ENCODE data around the gene CDH23. TPM values are rescaled to one million over a fixed set of nuclear protein-coding genes. Genes with fewer than 3 reads are reported as not detected.

Gene CDH23
- total RNA-seq, 4 donors from 2014 or later, result 2.9 to 16.1 (median 5.9) TPM

DNA sequence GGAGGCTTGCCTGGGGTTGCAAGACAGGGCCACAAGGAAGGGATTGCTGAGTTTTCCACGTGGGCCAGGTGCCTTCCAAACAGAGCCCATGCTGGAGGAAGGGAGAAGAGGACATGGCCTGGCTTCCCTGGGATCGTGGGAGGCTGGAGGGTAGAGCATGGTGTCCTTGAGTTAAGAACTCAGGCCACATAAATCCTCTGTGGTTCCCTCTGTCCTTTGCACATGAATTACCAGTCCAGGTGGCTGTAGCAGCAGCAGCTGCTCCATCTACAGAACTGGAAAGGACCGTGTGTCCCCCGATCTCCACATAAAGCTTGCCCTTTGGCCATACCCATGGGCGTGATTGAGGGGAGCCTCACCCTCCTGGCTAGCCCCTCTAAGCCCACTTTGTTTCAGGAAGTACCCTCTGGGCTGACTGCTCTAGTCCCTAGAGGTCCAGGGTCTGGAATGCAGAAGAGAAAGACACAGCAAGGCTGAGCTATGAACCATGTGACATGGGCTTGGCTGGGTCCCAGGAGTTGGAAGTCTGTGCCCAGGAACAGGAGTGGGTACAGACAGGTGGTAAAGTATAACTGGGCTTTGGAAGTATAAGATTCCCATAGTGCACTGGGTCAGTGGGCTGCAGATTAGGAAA, 237.9 kb downstream of the CDH23 start:
- no peak for TF ChIP-seq EP300 (IDR thresholded peaks at IDR 0.05; ENCODE audit: low read depth)
- TF ChIP-seq POLR2A (IDR thresholded peaks at IDR 0.05), result no peak
- TF ChIP-seq, protein P1, sequence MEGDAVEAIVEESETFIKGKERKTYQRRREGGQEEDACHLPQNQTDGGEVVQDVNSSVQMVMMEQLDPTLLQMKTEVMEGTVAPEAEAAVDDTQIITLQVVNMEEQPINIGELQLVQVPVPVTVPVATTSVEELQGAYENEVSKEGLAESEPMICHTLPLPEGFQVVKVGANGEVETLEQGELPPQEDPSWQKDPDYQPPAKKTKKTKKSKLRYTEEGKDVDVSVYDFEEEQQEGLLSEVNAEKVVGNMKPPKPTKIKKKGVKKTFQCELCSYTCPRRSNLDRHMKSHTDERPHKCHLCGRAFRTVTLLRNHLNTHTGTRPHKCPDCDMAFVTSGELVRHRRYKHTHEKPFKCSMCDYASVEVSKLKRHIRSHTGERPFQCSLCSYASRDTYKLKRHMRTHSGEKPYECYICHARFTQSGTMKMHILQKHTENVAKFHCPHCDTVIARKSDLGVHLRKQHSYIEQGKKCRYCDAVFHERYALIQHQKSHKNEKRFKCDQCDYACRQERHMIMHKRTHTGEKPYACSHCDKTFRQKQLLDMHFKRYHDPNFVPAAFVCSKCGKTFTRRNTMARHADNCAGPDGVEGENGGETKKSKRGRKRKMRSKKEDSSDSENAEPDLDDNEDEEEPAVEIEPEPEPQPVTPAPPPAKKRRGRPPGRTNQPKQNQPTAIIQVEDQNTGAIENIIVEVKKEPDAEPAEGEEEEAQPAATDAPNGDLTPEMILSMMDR (IDR thresholded peaks at IDR 0.05), result no peak
- no peak for TF ChIP-seq POLR2AphosphoS5 (IDR thresholded peaks at IDR 0.05)
- Histone ChIP-seq H3K4me3 (no peak overlapping the region), H3K9me3 (no peaks in the 10 kb centered on the region), H3K27me3 (no peaks in the 10 kb centered on the region), H3K27ac (peak overlapping the region in 3 of 4 donors; percentile 37 to 66 (median 58)), H3K36me3 (no peaks in the 10 kb centered on the region), H3K4me1 (peaks cover 16 to 52% (median 39%) of the 10 kb centered on the region in 4 donors)
- peak; percentile 60 for DNase-seq
- intact Hi-C loops (cut with DNase I; ENCODE audit: low total_unique reads) (loop anchor here (5.0 kb wide), 1 partner anchor 1907 kb away; no protein-coding TSS in a partner anchor), in situ Hi-C loops (cut with MboI; ENCODE audit: low pct_ligation_motif_present in 1 of 4, low pct_unique_long_range_greater_than_20kb in 1 of 4, low sequenced_read_pairs in 3 of 4) (no loop called here)
- WGBS, 2 donors (ENCODE audit: low coverage in 1 of 2), result 35% methylated on average over 5 of the region's 5 CpGs; no CpG with 5 or more reads in 1 of the 2 donors

DNA sequence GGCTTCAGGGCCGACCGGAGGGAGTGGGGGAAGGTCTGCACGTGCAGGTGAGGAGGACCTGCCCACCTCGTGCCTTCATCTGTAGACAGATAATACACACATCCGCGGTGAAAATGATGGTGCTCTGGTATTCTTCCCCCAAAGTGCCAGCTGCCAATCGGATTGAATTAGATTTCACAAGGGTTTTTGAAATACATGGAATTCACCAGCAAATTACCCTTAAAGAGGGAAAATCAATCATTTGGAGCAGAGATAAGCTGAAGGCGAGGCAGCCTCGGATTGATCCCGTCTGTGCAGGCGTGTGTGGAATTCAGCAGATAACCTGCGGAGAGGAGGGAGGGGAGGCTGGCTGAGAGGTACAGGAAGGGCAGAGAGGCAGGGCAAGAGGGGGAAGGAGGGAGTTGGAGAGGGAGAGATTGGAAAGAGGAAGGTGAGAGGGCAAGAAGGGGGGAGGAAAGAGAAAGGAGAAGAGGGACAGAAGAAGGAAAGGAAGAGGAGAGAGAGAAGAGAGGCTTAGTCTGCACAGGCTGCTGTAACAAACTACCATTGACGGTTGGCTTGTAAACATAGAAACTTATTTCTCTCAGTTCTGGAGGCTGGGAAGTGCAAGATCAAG, 238.6 kb downstream of the CDH23 start:
- Histone ChIP-seq H3K9me3 (no peaks in the 10 kb centered on the region), H3K36me3 (no peaks in the 10 kb centered on the region), H3K4me1 (peaks cover 16 to 55% (median 43%) of the 10 kb centered on the region in 4 donors), H3K4me3 (no peak overlapping the region), H3K27me3 (no peaks in the 10 kb centered on the region), H3K27ac (peak overlapping the region in 3 of 4 donors; percentile 34 to 66 (median 58))
- TF ChIP-seq POLR2AphosphoS5 (IDR thresholded peaks at IDR 0.05), result no peak
- TF ChIP-seq POLR2A (IDR thresholded peaks at IDR 0.05), result no peak
- no peak for TF ChIP-seq EP300 (IDR thresholded peaks at IDR 0.05; ENCODE audit: low read depth)
- TF ChIP-seq, protein P1 (IDR thresholded peaks at IDR 0.05), result no peak
- 46 to 56% methylated on average over 6 to 13 of the region's 13 CpGs for WGBS, 2 donors (ENCODE audit: low coverage in 1 of 2)
- intact Hi-C loops (cut with DNase I; ENCODE audit: low total_unique reads), result loop anchor here (5.0 kb wide), 1 partner anchor 1908 kb away; no protein-coding TSS in a partner anchor
- no peak for DNase-seq
- in situ Hi-C loops (cut with MboI; ENCODE audit: low pct_ligation_motif_present in 1 of 4, low pct_unique_long_range_greater_than_20kb in 1 of 4, low sequenced_read_pairs in 3 of 4), result no loop called here

DNA sequence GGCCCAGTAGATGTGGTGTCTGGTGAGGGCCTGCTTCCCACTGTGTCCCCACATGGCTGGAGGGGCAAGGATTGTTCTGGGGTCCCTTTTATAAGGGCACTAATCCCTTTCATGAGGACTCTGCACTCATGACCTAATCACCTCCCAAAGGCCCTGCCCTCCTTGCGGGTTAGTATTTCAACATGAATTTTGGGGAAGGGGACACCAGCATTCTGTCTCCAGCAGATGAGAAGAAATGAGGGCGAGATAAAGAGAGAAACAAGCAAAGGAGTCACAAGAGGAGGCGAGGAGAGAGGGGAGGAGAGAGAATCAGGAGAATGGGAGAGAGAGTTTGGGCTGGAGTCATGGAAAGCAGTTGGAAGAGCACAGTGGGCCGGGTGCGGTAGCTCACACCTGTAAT, 239.1 kb downstream of the CDH23 start:
- DNase-seq, result no peak
- Histone ChIP-seq H3K27me3 (no peaks in the 10 kb centered on the region), H3K4me3 (no peak overlapping the region), H3K27ac (peak overlapping the region in 3 of 4 donors; percentile 34 to 66 (median 58)), H3K4me1 (peaks cover 16 to 55% (median 43%) of the 10 kb centered on the region in 4 donors), H3K9me3 (no peaks in the 10 kb centered on the region), H3K36me3 (no peaks in the 10 kb centered on the region)
- TF ChIP-seq POLR2A (IDR thresholded peaks at IDR 0.05), result no peak
- in situ Hi-C loops (cut with MboI; ENCODE audit: low pct_ligation_motif_present in 1 of 4, low pct_unique_long_range_greater_than_20kb in 1 of 4, low sequenced_read_pairs in 3 of 4), result no loop called here
- 87 to 100% methylated on average over 4 to 5 of the region's 5 CpGs for WGBS, 2 donors (ENCODE audit: low coverage in 1 of 2)
- intact Hi-C loops (cut with DNase I; ENCODE audit: low total_unique reads), result loop anchor here (5.0 kb wide), 1 partner anchor 1909 kb away; no protein-coding TSS in a partner anchor

DNA sequence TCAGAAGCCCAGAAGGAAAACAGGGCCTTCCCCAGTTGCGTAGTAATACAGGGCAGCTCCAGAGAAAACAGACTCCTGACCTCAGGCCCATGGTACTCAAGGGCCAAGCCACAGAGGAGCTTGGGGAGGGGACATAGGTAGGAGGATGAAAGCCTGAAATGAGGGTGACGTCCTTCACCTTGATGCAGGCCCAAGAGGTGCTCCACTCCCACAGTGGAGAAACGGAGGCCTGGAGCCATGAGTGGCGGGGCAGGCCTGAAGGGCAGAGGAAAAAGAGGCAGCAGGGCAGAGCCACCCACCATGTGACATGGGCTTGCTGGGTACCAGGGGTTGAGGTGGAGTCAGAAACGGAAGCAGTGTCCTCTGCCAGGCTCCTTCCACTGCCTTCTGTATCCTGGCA, 239.9 kb downstream of the CDH23 start:
- peaks cover 16 to 55% (median 43%) of the 10 kb centered on the region in 4 donors for H3K4me1 ChIP-seq
- H3K4me3 ChIP-seq, result no peak overlapping the region
- H3K27ac ChIP-seq, result no peak overlapping the region
- DNase-seq, result no peak
- in situ Hi-C loops (cut with MboI; ENCODE audit: low pct_ligation_motif_present in 1 of 4, low pct_unique_long_range_greater_than_20kb in 1 of 4, low sequenced_read_pairs in 3 of 4), result no loop called here
- TF ChIP-seq EP300 (IDR thresholded peaks at IDR 0.05; ENCODE audit: low read depth), result no peak
- no peak for TF ChIP-seq POLR2A (IDR thresholded peaks at IDR 0.05)
- TF ChIP-seq, protein P1 (IDR thresholded peaks at IDR 0.05), result no peak
- no peak for TF ChIP-seq POLR2AphosphoS5 (IDR thresholded peaks at IDR 0.05)
- intact Hi-C loops (cut with DNase I; ENCODE audit: low total_unique reads), result loop anchor here (5.0 kb wide), 1 partner anchor 1909 kb away; no protein-coding TSS in a partner anchor
- 80 to 83% methylated on average over 4 to 5 of the region's 5 CpGs for WGBS, 2 donors (ENCODE audit: low coverage in 1 of 2)
- no peaks in the 10 kb centered on the region for H3K36me3 ChIP-seq
- H3K9me3 ChIP-seq, result no peaks in the 10 kb centered on the region
- no peaks in the 10 kb centered on the region for H3K27me3 ChIP-seq

Data from transverse colon (tissue), 4 donors.